Stimulated activated CD8-positive, alpha-beta memory T cell treated with anti-CD3 and anti-CD28 coated beads, Interleukin-7, amount 100 ng/mL, for 48 hours (primary cell): Measurements from ENCODE around the gene TENT5C.

Source experiments
- DNase-seq, 2 donors: peaks; one replicate each; pipeline ENCODE4 v3.0.0-alpha.2; 2020; ENCODE audit warnings: low read depth in 1 of 2; ENCODE audit errors: extremely low read depth in 1 of 2

TENT5C gene

DNA sequence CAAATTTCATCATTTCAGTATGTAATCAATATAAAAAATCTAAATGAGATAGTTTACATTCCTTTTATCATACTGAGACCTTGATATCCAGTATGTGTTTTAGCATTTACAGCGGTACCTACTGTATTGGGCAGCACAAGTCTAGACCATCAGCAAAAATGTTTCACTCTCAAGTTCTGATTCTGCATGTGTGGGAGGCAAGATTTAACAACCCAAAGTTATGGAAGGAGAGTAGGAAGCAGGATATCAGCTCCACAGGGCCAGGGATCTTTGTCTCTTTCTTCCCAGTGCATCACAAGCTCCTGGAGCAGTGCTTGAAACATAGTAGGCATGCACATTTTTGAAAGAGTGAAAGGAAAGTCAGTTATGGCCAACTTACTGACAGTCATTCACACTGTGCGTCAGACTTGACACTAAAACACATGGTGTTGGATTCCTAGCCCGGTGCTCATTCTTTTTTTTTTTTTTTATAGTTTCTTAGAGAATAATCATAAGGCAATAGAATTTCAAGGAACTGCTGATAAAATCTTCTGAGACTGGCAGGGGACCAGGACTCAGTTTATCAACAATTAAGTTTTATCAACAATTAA lies 6.1 kb downstream of the TENT5C start:
- DNase-seq = no peak

DNA sequence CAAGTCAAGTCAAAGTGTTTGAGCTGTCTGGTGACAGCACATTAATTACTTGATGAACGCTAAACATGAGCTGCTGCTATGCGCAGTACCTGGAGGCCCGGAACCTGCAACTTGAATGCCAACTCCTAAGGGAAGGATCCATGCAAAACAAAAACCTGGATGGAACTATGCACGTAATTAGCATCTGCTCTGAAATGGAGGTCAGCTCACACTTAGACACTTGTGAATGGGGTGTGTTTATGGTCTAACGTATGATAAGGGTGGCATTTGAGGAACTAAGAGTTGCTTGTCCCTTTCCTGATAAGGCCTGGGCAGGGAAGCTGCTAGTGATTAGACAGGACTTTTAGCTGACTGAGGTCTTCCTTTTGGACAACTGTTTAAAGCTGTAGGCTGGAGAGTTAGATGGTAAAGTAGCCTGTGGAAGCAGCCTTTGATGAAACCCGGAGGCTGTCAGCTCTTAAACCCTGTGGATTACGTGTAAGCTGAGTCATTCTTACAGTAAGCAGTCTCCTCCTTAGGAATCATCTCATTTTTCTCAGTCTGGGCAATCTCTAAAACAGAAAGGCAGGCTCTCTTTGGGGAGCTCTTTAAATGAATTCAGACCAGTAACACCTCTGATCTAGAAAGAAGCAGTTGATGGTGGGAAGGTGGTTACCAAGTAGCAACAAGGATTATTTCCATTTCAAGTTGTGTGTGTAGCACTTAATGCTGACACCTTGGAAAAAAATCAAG lies 6.8 kb downstream of the TENT5C start:
- no peak for DNase-seq

- DNase-seq = no peak
These were observed 7.6 kb downstream of the TENT5C start for GRCh38 chr1:117613249-117613968.

- no peak for DNase-seq
These were observed 8.3 kb downstream of the TENT5C start for GRCh38 chr1:117613969-117614729.

GRCh38 chr1:117615474-117615873 lies 9.6 kb downstream of the TENT5C start:
- peak; percentile 1 to 11 for DNase-seq

DNA sequence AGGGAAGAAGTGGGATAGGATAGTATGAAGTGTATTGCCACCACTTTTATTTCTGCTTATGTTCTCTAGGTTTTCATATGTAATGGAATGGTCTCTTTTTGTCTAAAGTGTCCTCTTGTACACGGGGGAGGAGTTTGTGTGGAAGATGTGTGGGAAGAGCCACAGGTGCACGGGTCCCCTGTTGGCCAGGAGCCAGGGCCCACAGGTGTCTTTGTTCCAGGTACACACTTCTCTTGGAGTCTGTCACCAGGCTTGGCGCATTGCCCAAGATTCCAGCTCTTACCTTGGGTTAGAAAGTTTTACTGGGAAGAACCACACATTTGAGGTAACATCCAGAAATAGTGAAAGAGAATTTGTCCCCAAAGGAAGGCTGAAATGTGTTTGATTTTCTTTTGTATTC lies 10.5 kb downstream of the TENT5C start:
- no peak for DNase-seq

DNA sequence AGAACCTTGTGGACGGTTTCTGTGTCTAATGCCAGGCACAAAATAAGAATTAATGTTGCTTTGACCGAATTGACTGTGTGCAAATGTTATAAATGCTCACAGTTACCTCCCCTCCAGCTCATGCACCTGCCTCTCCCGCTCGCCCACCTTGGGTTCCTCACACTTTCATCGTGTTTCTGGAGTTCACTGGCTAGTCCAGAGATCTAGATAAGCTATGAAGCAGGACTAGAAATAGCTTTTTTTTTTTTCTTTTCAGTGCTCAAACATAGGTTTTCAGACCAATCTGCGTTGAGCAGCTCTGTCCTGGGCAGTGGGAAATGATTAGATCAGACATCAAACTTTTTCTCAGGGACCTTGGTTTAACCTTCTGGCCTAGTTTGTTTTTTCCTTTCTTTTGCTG lies 11.1 kb downstream of the TENT5C start:
- no peak for DNase-seq

- DNase-seq = no peak
These were observed 12.7 kb downstream of the TENT5C start for GRCh38 chr1:117618450-117619122.

- no peak for DNase-seq
These were observed 14.6 kb downstream of the TENT5C start for GRCh38 chr1:117620440-117620839.

- no peak for DNase-seq
These were observed 15.5 kb downstream of the TENT5C start for GRCh38 chr1:117621316-117621715.

GRCh38 chr1:117622726-117623125 lies 16.9 kb downstream of the TENT5C start:
- no peak for DNase-seq

- DNase-seq = no peak
These were observed 17.3 kb downstream of the TENT5C start for GRCh38 chr1:117623141-117623540.

GRCh38 chr1:117623698-117624097 lies 17.9 kb downstream of the TENT5C start:
- no peak for DNase-seq

GRCh38 chr1:117627546-117628130 lies 21.8 kb downstream of the TENT5C start:
- no peak for DNase-seq

DNA sequence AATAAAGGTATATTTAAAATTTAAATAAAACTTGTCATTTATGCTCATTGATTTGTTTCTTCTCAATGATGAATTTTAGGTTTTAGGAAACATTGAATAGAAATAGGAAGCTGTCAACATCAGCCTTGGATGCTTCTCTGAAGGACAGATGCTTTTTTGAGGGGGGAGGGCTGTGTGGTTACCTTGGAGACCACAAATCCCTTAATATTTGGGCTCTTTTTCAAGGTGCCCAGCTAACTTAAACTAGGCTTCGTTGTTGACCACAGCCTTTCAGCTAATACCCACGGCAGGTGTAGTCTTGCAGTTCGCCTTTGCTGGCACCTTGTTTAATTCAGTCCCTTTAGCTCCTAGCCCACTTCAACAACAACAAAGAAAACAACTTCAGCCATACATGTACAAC lies 22.5 kb downstream of the TENT5C start:
- DNase-seq = no peak

DNA sequence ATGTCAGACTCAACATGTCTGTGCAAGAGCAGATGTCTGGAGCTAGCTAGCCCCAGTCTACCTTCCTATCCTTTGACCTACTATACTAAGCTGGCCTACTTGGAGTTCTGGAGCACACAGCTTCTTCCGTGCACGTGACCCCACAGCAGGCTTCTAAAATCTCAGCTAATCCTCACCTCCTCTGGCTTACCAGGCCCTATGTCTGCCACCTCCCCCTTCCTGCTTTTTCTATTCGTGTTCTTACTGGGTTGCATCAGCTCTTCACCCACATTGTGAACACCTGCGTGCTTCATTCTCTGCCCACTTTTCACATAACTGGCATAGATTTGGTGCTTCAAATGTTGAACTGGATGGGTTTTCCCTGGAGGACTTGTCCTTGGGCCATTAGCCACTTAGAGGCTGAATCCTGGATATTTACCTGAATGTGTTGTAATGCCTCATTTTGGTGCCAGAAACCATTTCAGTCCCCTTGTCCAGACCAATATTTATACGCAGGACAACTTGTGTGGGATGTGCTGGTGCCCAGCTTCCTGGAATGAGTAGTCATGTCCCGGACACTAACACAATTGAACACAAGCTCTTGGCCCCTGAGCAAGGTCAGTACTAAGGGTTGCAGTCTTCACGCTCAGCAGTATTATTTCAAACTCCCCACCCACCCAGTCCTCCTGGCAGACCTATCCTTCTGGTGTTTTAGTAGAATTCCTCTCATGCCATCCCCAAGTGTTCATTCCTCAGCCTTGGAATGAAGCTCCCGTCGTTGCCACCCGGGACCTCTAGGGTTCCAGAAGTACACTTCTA lies 24.0 kb downstream of the TENT5C start:
- DNase-seq = no peak

GRCh38 chr1:117630423-117630998 lies 24.7 kb downstream of the TENT5C start:
- no peak for DNase-seq

DNA sequence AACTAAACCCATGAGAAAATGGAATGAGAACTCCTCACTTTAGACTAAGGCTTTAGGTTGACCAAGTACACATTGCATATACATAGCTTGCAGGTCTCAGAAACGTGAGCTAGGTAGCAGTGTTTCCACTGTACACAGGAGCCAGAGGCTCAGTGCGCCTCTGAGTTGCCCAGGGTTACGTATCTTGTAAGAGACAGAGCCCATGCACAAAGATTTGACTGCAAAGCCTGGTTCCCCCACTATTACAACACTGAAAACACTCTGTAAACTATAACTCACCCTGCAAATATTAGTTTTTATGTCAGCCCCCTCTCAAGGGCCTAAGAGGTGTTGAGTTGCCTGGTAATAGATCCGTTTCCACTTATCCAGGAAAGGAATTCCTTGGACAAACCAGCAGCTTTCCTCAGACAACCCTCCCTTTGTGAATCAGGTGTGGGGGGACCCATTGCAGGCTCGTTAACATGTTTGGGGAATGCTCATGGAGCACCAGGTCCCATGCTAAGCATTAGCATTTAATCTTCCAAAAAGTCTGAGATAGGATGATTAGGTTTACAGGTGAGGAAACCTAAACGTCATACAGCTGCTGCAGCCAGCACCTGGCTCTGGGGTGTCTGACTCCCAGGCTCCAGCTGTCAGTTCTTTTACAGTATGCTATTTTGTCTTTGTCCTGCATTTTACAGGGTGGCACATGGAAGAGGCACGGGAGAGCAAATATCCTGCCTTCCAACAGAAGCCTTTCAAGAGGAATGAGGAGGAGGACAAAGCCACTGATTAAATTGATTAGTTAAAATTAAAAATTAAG lies 25.7 kb downstream of the TENT5C start:
- DNase-seq = no peak
